ENCODE results near the gene CHST11. TPM values are rescaled to one million over a fixed set of nuclear protein-coding genes. Genes with fewer than 3 reads are reported as not detected.
"Not testable (repeated sequence)": the region's sequence is repeated elsewhere in the genome, so short reads cannot be mapped to it uniquely, and the experiment has no call there.

Gene CHST11
- total RNA-seq, 1 donor from 2014 or later = 11.4 TPM

DNA sequence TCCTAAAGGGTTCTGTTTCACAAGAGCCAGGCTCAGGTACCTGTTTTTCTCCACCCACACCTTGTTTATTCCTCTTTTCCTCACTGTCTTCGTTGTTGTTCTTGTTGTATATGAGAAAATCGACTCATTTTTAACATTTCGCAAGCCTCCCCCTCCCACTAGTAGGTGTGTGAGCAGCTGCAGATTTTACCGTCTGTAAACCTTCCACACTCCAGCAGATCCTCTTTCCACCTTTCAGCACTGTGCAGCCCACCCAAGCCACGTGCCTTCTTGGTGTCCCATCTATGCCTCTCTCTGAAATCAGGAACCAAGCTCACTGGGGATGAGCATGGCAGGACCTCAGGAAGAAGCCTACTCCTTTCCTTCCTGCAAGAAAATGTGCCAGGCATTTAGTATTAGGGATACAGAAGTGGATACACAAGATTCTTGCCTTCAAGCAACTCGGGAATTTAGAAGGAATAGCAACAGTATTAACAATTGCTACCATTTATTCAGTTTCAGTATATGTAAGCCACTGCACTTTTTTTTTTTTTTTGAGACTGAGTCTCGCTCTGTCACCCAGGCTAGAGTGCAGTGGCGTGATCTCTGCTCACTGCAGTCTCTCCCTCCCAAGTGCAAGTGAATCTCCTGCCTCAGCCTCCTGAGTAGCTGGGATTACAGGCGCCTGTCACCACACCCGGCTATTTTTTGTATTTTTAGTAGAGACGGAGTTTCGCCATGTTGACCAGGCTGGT lies 113.6 kb downstream of the CHST11 start:
- Mint-ChIP-seq H3K9me3 (ENCODE audit: low read depth) (no peaks in the 10 kb centered on the region), H3K4me3 (ENCODE audit: low read depth) (no peak overlapping the region), H3K36me3 (ENCODE audit: insufficient read depth) (peaks cover 1% of the 10 kb centered on the region), H3K4me1 (ENCODE audit: low read depth) (peaks cover 3% of the 10 kb centered on the region), H3K27me3 (no peaks in the 10 kb centered on the region), H3K27ac (no peak overlapping the region)
- DNase-seq (ENCODE audit: low spot score, unreplicated experiment) = no peak
- TF ChIP-seq, protein P1, sequence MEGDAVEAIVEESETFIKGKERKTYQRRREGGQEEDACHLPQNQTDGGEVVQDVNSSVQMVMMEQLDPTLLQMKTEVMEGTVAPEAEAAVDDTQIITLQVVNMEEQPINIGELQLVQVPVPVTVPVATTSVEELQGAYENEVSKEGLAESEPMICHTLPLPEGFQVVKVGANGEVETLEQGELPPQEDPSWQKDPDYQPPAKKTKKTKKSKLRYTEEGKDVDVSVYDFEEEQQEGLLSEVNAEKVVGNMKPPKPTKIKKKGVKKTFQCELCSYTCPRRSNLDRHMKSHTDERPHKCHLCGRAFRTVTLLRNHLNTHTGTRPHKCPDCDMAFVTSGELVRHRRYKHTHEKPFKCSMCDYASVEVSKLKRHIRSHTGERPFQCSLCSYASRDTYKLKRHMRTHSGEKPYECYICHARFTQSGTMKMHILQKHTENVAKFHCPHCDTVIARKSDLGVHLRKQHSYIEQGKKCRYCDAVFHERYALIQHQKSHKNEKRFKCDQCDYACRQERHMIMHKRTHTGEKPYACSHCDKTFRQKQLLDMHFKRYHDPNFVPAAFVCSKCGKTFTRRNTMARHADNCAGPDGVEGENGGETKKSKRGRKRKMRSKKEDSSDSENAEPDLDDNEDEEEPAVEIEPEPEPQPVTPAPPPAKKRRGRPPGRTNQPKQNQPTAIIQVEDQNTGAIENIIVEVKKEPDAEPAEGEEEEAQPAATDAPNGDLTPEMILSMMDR (IDR thresholded peaks at IDR 0.05; ENCODE audit: unreplicated experiment) = no peak

DNA sequence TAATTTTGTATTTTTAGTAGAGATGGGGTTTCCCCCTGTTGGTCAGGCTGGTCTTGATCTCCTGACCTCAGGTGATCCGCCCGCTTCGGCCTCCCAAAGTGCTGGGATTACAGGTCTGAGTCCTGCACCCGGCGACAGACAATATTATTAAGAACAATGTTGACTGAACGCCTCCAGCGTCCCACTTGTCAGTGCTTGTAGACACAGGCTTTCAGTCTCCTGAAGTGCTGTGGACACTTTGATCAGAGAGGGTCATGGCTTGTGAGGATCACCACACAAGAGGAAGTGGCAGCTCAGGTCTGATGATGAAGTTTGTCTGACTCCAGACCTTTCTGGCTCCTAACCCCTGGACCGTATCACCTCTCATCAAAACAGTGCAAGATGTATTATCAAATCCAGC lies 114.6 kb downstream of the CHST11 start:
- Mint-ChIP-seq H3K4me1 (ENCODE audit: low read depth) (peaks cover 3% of the 10 kb centered on the region), H3K9me3 (ENCODE audit: low read depth) (no peaks in the 10 kb centered on the region), H3K4me3 (ENCODE audit: low read depth) (no peak overlapping the region), H3K27ac (no peak overlapping the region), H3K36me3 (ENCODE audit: insufficient read depth) (peaks cover 1% of the 10 kb centered on the region), H3K27me3 (no peaks in the 10 kb centered on the region)
- TF ChIP-seq, protein P1 (IDR thresholded peaks at IDR 0.05; ENCODE audit: unreplicated experiment) = no peak
- no peak for DNase-seq (ENCODE audit: low spot score, unreplicated experiment)

DNA sequence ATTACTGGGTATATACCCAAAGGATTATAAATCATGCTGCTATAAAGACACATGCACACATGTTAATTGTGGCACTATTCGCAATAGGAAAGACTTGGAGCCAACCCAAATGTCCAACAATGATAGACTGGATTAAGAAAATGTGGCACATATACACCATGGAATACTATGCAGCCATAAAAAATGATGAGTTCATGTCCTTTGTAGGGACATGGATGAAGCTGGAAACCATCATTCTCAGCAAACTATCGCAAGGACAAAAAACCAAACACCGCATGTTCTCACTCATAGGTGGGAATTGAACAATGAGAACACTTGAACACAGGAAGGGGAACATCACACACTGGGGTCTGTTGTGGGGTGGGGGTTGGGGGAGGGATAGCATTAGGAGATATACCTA lies 117.6 kb downstream of the CHST11 start:
- not testable (repeated sequence) for H3K27me3 Mint-ChIP-seq; H3K27ac Mint-ChIP-seq; H3K36me3 Mint-ChIP-seq (ENCODE audit: insufficient read depth); DNase-seq (ENCODE audit: low spot score, unreplicated experiment); H3K4me3 Mint-ChIP-seq (ENCODE audit: low read depth); H3K9me3 Mint-ChIP-seq (ENCODE audit: low read depth); H3K4me1 Mint-ChIP-seq (ENCODE audit: low read depth)

DNA sequence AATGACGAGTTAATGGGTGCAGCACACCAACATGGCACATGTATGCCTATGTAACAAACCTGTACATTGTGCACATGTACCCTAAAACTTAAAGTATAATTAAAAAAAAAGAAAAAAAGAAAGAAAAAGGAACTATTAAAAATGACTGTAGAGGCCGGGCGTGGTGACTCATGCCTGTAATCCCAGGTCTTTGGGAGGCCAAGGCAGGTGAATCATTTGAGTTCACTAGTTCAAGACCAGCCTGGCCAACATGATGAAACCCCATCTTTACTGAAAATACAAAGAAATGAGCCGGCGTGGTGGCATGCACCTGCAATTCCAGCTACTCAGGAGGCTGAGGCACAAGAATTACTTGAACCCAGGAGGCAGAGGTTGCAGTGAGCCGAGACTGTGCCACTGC lies 118.0 kb downstream of the CHST11 start:
- H3K36me3 Mint-ChIP-seq (ENCODE audit: insufficient read depth); H3K27me3 Mint-ChIP-seq; H3K27ac Mint-ChIP-seq; DNase-seq (ENCODE audit: low spot score, unreplicated experiment); H3K9me3 Mint-ChIP-seq (ENCODE audit: low read depth); H3K4me1 Mint-ChIP-seq (ENCODE audit: low read depth); H3K4me3 Mint-ChIP-seq (ENCODE audit: low read depth): not testable (repeated sequence)

DNA sequence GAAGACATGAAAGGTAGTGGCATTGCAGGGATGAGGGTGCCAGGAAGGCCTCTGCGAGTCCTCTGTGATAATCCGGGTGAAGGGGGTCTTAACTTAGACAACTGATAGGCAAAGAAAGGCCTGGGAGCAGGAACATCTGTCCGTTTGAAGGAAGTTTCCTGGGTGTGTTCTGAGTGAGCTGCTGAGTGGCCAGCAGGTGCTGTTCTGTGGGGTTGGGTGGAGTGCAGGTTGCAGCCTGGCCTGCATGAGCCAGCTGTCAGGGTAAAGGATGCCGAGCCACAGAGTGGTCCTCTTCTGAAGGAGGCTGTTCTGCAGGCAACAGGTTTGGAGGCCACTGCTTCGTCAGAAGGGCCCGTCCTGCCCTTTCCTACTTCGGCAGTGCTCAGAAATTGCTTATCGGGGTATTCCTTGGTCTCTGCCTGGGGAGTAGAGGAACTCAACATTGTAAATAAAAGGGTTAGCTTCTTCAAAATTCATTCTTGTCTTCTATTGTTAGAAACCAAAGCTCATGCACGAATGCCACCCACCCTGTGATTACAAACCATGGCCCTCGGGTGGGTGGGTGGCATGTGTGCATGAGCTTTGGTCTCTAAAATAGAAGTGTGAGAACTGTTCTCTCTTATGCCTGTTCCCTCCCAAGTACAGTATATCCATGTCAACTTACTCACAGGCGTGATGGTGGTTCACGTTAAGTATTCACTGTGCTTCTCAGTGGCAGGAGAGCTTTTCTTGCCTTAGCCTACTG lies 118.9 kb downstream of the CHST11 start:
- TF ChIP-seq, protein P1 (IDR thresholded peaks at IDR 0.05; ENCODE audit: unreplicated experiment) = no peak
- H3K4me1 Mint-ChIP-seq (ENCODE audit: low read depth) = no peaks in the 10 kb centered on the region
- H3K36me3 Mint-ChIP-seq (ENCODE audit: insufficient read depth) = peaks cover 1% of the 10 kb centered on the region
- no peak overlapping the region for H3K4me3 Mint-ChIP-seq (ENCODE audit: low read depth)
- peak overlapping the region; percentile 62 for H3K27ac Mint-ChIP-seq
- DNase-seq (ENCODE audit: low spot score, unreplicated experiment) = no peak
- peaks cover 6% of the 10 kb centered on the region for H3K27me3 Mint-ChIP-seq
- no peaks in the 10 kb centered on the region for H3K9me3 Mint-ChIP-seq (ENCODE audit: low read depth)

DNA sequence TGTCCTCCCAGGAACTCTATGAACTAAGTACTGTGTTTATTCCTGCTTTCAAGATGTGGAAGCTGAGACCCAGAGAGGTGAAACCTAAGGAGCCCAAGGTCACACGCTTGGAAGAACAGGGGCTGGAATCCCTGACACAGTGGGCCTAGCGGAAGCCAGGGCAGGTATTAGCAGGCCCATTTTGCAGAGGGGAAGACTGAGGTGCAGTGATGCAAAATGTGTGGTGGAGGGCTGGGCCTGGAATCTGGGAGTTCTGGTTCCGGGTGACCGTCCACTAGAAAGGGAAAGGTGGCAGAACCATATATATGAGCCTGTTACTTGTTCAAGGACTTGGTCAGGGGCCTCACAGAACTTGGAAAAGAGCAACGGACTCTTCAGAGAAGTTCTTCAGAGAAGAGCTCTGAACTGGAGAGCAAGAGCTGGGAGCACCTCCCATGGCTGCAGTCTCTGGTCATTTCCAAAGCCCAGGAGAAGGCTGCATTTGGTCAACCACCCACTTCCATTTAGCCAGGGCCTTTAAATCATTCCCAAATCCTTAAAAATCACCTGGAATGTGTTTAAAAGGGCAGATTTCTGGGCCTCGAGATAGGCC lies 119.5 kb downstream of the CHST11 start:
- H3K27me3 Mint-ChIP-seq = peaks cover 6% of the 10 kb centered on the region
- H3K27ac Mint-ChIP-seq = no peak overlapping the region
- H3K4me1 Mint-ChIP-seq (ENCODE audit: low read depth) = peaks cover 2% of the 10 kb centered on the region
- peaks cover 1% of the 10 kb centered on the region for H3K36me3 Mint-ChIP-seq (ENCODE audit: insufficient read depth)
- TF ChIP-seq, protein P1 (IDR thresholded peaks at IDR 0.05; ENCODE audit: unreplicated experiment) = no peak
- H3K4me3 Mint-ChIP-seq (ENCODE audit: low read depth) = no peak overlapping the region
- DNase-seq (ENCODE audit: low spot score, unreplicated experiment) = no peak
- no peaks in the 10 kb centered on the region for H3K9me3 Mint-ChIP-seq (ENCODE audit: low read depth)
